Measurements from ENCODE around the gene PLAC8. TPM values are rescaled to one million over a fixed set of nuclear protein-coding genes. Genes with fewer than 3 reads are reported as not detected.
"Not testable (repeated sequence)": the region's sequence is repeated elsewhere in the genome, so short reads cannot be mapped to it uniquely, and the experiment has no call there.

PLAC8 gene
- total RNA-seq, 2 experiments from 2014 or later: not detected

GRCh38 chr4:83062739-83063138 is 51.8 kb downstream of the PLAC8 start:
- Histone ChIP-seq H3K36me3 (ENCODE audit: insufficient read depth, low read length) (peaks cover 77% of the 10 kb centered on the region), H2AFZ (ENCODE audit: low read length) (no peak overlapping the region), H3K9me3 (ENCODE audit: low read length) (no peaks in the 10 kb centered on the region), H3K4me1 (ENCODE audit: insufficient read depth, low read length, poor library complexity, severe bottlenecking) (no peaks in the 10 kb centered on the region), H3K4me2 (ENCODE audit: low read length) (no peak overlapping the region), H3K79me2 (ENCODE audit: insufficient read depth, low read depth, low read length) (no peaks in the 10 kb centered on the region), H3K9me2 (ENCODE audit: insufficient read depth, low read length) (no peaks in the 10 kb centered on the region), H3K4me3 (ENCODE audit: low read depth, low read length, poor library complexity, severe bottlenecking) (no peak overlapping the region), H3K27ac (ENCODE audit: low read depth, low read length, poor library complexity, severe bottlenecking) (no peak overlapping the region), H4K20me1 (ENCODE audit: insufficient read depth, low read length) (no peaks in the 10 kb centered on the region)
- no peak for DNase-seq (ENCODE audit: low spot score)
- POLR2A ChIA-PET: interaction anchor here (0.6 kb wide), 1 partner anchor 192 kb away, joined by 7 read pairs; no protein-coding TSS in a partner anchor
- CTCF ChIA-PET (ENCODE audit: unreplicated experiment): no interaction called here
- intact Hi-C loops (cut with micrococcal nuclease; ENCODE audit: unreplicated experiment): no loop called here
- TF ChIP-seq, protein P1, sequence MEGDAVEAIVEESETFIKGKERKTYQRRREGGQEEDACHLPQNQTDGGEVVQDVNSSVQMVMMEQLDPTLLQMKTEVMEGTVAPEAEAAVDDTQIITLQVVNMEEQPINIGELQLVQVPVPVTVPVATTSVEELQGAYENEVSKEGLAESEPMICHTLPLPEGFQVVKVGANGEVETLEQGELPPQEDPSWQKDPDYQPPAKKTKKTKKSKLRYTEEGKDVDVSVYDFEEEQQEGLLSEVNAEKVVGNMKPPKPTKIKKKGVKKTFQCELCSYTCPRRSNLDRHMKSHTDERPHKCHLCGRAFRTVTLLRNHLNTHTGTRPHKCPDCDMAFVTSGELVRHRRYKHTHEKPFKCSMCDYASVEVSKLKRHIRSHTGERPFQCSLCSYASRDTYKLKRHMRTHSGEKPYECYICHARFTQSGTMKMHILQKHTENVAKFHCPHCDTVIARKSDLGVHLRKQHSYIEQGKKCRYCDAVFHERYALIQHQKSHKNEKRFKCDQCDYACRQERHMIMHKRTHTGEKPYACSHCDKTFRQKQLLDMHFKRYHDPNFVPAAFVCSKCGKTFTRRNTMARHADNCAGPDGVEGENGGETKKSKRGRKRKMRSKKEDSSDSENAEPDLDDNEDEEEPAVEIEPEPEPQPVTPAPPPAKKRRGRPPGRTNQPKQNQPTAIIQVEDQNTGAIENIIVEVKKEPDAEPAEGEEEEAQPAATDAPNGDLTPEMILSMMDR (conservative IDR thresholded peaks at IDR 0.05; ENCODE audit: low read length): no peak
- no peak for TF ChIP-seq EZH2phosphoT487 (IDR thresholded peaks at IDR 0.05; ENCODE audit: borderline replicate concordance, low read depth, low read length)
- BruUV-seq (replicated peaks): TSS peak; percentile 25

DNA sequence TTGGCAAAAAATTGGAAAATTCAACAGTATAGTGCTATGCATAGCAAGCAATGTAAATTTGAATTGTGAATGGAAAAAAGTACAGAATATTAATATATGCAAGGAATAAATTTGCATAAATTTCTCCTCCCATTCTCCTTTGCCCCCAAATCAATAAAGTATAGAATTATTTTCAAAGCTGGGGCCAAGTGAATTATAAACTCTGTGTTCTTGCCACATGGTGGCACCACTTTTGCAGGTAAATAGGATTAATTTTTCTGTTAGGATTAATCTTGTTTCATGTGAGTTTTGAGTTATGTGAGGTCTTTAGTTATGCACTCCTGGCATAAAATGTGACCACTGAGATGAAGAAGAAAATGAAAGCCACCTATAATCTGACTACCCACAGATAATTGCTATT is 59.6 kb downstream of the PLAC8 start:
- DNase-seq (ENCODE audit: low spot score): peak; percentile 63
- no peaks in the 10 kb centered on the region for H3K79me2 ChIP-seq (ENCODE audit: insufficient read depth, low read depth, low read length)
- no peak for TF ChIP-seq EZH2phosphoT487 (IDR thresholded peaks at IDR 0.05; ENCODE audit: borderline replicate concordance, low read depth, low read length)
- TF ChIP-seq, protein P1 (conservative IDR thresholded peaks at IDR 0.05; ENCODE audit: low read length): peak; percentile 82
- H3K4me2 ChIP-seq (ENCODE audit: low read length): no peak overlapping the region
- CTCF ChIA-PET (ENCODE audit: unreplicated experiment): no interaction called here
- no peak overlapping the region for H3K4me3 ChIP-seq (ENCODE audit: low read depth, low read length, poor library complexity, severe bottlenecking)
- H3K4me1 ChIP-seq (ENCODE audit: insufficient read depth, low read length, poor library complexity, severe bottlenecking): no peaks in the 10 kb centered on the region
- H3K36me3 ChIP-seq (ENCODE audit: insufficient read depth, low read length): peaks cover 63% of the 10 kb centered on the region
- POLR2A ChIA-PET: interaction anchor here (0.8 to 1.1 kb wide), 2 partner anchors 10 to 87 kb away, joined by 3 read pairs; no protein-coding TSS in a partner anchor
- H3K27ac ChIP-seq (ENCODE audit: low read depth, low read length, poor library complexity, severe bottlenecking): no peak overlapping the region
- TSS peak; percentile 34 for BruUV-seq (replicated peaks)
- no peaks in the 10 kb centered on the region for H3K9me2 ChIP-seq (ENCODE audit: insufficient read depth, low read length)
- H2AFZ ChIP-seq (ENCODE audit: low read length): no peak overlapping the region
- intact Hi-C loops (cut with micrococcal nuclease; ENCODE audit: unreplicated experiment): loop anchor here (2.0 to 5.0 kb wide), 2 partner anchors 207 to 228 kb away; no protein-coding TSS in a partner anchor
- H4K20me1 ChIP-seq (ENCODE audit: insufficient read depth, low read length): no peaks in the 10 kb centered on the region
- H3K9me3 ChIP-seq (ENCODE audit: low read length): no peaks in the 10 kb centered on the region

DNA sequence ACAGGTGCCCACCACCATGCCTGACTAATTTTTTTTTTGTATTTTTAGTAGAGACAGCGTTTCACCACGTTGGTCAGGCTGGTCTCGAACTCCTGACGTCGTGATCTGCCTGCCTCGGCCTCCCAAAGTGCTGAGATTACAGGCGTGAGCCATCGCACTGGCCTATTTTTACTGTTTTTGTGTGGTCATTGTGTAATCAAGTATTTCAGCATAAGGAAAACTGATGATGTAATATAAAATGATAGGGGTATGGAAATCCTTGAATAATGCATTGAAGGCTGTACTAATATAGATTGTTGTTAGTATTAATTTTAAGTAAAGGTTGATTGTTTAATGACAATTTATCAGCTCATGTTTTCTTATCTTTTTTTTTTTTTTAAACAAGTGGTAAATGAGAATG is 65.7 kb downstream of the PLAC8 start:
- H3K4me2 ChIP-seq (ENCODE audit: low read length); H3K4me3 ChIP-seq (ENCODE audit: low read depth, low read length, poor library complexity, severe bottlenecking); intact Hi-C loops (cut with micrococcal nuclease; ENCODE audit: unreplicated experiment); BruUV-seq (replicated peaks); H3K79me2 ChIP-seq (ENCODE audit: insufficient read depth, low read depth, low read length); H3K4me1 ChIP-seq (ENCODE audit: insufficient read depth, low read length, poor library complexity, severe bottlenecking); H2AFZ ChIP-seq (ENCODE audit: low read length); H3K27ac ChIP-seq (ENCODE audit: low read depth, low read length, poor library complexity, severe bottlenecking); DNase-seq (ENCODE audit: low spot score); H4K20me1 ChIP-seq (ENCODE audit: insufficient read depth, low read length); H3K9me3 ChIP-seq (ENCODE audit: low read length); H3K9me2 ChIP-seq (ENCODE audit: insufficient read depth, low read length): not testable (repeated sequence)
- POLR2A ChIA-PET: interaction anchor here (0.6 to 1.5 kb wide), 7 partner anchors 10 to 227 kb away, joined by 3 to 9 read pairs (median 4); no protein-coding TSS in a partner anchor
- peaks cover 53% of the 10 kb centered on the region for H3K36me3 ChIP-seq (ENCODE audit: insufficient read depth, low read length)
- CTCF ChIA-PET (ENCODE audit: unreplicated experiment): interaction anchor here (0.6 kb wide), 1 partner anchor 440 kb away, joined by 3 read pairs; no protein-coding TSS in a partner anchor

Data from OCI-LY7 (cell line).